ENCODE results near the gene MAD1L1.

MAD1L1 gene

GRCh38 chr7:1952169-1952760 is 280.5 kb downstream of the MAD1L1 start:
- CTCF ChIA-PET, result no interaction called here
- H3K36me3 ChIP-seq (ENCODE audit: control insufficient read depth in 4 of 4, insufficient read depth in 4 of 4, low read length in 3 of 4), result peaks cover 2 to 21% (median 6%) of the 10 kb centered on the region in 4 experiments
- POLR2A ChIA-PET, result no interaction called here
- 98% methylated on average over 26 of the region's 28 CpGs for WGBS (ENCODE audit: insufficient coverage)
- H3K4me1 ChIP-seq (ENCODE audit: control extremely low read depth in 1 of 4, control insufficient read depth in 4 of 4, insufficient read depth in 4 of 4, low read length in 3 of 4), result peaks cover 0 to 16% (median 12%) of the 10 kb centered on the region in 4 experiments
- no peaks in the 10 kb centered on the region for H3K9me3 ChIP-seq (ENCODE audit: control extremely low read depth in 1 of 5, control insufficient read depth in 4 of 5, insufficient read depth in 2 of 5, low read depth in 1 of 5, low read length in 4 of 5)
- H3K4me3 ChIP-seq (ENCODE audit: control insufficient read depth in 1 of 7, extremely low read depth in 1 of 7, insufficient read depth in 4 of 7, low read depth in 2 of 7, low read length in 6 of 7), result no peak overlapping the region
- H3K27ac ChIP-seq (ENCODE audit: insufficient read depth in 1 of 2, low read depth in 1 of 2, low read length in 2 of 2, poor library complexity in 1 of 2, severe bottlenecking in 2 of 2), result no peak overlapping the region
- DNase-seq, result no peak
- H3K27me3 ChIP-seq (replicated peaks in 2 of 5; ENCODE audit: control insufficient read depth in 4 of 5, insufficient read depth in 5 of 5, low read length in 4 of 5), result no peaks in the 10 kb centered on the region

GRCh38 chr7:1951600-1951999 is 281.1 kb downstream of the MAD1L1 start:
- H3K27me3 ChIP-seq (replicated peaks in 2 of 5; ENCODE audit: control insufficient read depth in 4 of 5, insufficient read depth in 5 of 5, low read length in 4 of 5), result no peaks in the 10 kb centered on the region
- ChIA-PET CTCF (no interaction called here), POLR2A (no interaction called here)
- peaks cover 2 to 15% (median 5%) of the 10 kb centered on the region in 4 experiments for H3K36me3 ChIP-seq (ENCODE audit: control insufficient read depth in 4 of 4, insufficient read depth in 4 of 4, low read length in 3 of 4)
- H3K9me3 ChIP-seq (ENCODE audit: control extremely low read depth in 1 of 5, control insufficient read depth in 4 of 5, insufficient read depth in 2 of 5, low read depth in 1 of 5, low read length in 4 of 5), result no peaks in the 10 kb centered on the region
- DNase-seq, result no peak
- peaks cover 0 to 16% (median 12%) of the 10 kb centered on the region in 4 experiments for H3K4me1 ChIP-seq (ENCODE audit: control extremely low read depth in 1 of 4, control insufficient read depth in 4 of 4, insufficient read depth in 4 of 4, low read length in 3 of 4)
- H3K27ac ChIP-seq (ENCODE audit: insufficient read depth in 1 of 2, low read depth in 1 of 2, low read length in 2 of 2, poor library complexity in 1 of 2, severe bottlenecking in 2 of 2), result no peak overlapping the region
- H3K4me3 ChIP-seq (ENCODE audit: control insufficient read depth in 1 of 7, extremely low read depth in 1 of 7, insufficient read depth in 4 of 7, low read depth in 2 of 7, low read length in 6 of 7), result no peak overlapping the region
- WGBS (ENCODE audit: insufficient coverage), result 91% methylated on average over 17 of the region's 17 CpGs

GRCh38 chr7:1951159-1951536 is 281.6 kb downstream of the MAD1L1 start:
- DNase-seq, result peak in 2 of 3 donors; percentile 55 to 72
- Histone ChIP-seq H3K27ac (ENCODE audit: insufficient read depth in 1 of 2, low read depth in 1 of 2, low read length in 2 of 2, poor library complexity in 1 of 2, severe bottlenecking in 2 of 2) (no peak overlapping the region), H3K4me3 (ENCODE audit: control insufficient read depth in 1 of 7, extremely low read depth in 1 of 7, insufficient read depth in 4 of 7, low read depth in 2 of 7, low read length in 6 of 7) (no peak overlapping the region), H3K4me1 (ENCODE audit: control extremely low read depth in 1 of 4, control insufficient read depth in 4 of 4, insufficient read depth in 4 of 4, low read length in 3 of 4) (peaks cover 0 to 16% (median 12%) of the 10 kb centered on the region in 4 experiments), H3K9me3 (ENCODE audit: control extremely low read depth in 1 of 5, control insufficient read depth in 4 of 5, insufficient read depth in 2 of 5, low read depth in 1 of 5, low read length in 4 of 5) (no peaks in the 10 kb centered on the region), H3K36me3 (ENCODE audit: control insufficient read depth in 4 of 4, insufficient read depth in 4 of 4, low read length in 3 of 4) (peaks cover 1 to 13% (median 3%) of the 10 kb centered on the region in 4 experiments), H3K27me3 (replicated peaks in 2 of 5; ENCODE audit: control insufficient read depth in 4 of 5, insufficient read depth in 5 of 5, low read length in 4 of 5) (no peaks in the 10 kb centered on the region)
- ChIA-PET POLR2A (no interaction called here), CTCF (no interaction called here)
- WGBS (ENCODE audit: insufficient coverage), result 27% methylated on average over 9 of the region's 10 CpGs

- peaks cover 0 to 17% (median 3%) of the 10 kb centered on the region in 4 experiments for H3K36me3 ChIP-seq (ENCODE audit: control insufficient read depth in 4 of 4, insufficient read depth in 4 of 4, low read length in 3 of 4)
- CTCF ChIA-PET, result interaction anchor here (1.1 kb wide), 1 partner anchor 19 kb away, joined by 3 read pairs; no protein-coding TSS in a partner anchor
- H3K27me3 ChIP-seq (replicated peaks in 2 of 5; ENCODE audit: control insufficient read depth in 4 of 5, insufficient read depth in 5 of 5, low read length in 4 of 5), result no peaks in the 10 kb centered on the region
- POLR2A ChIA-PET, result no interaction called here
- no peaks in the 10 kb centered on the region for H3K9me3 ChIP-seq (ENCODE audit: control extremely low read depth in 1 of 5, control insufficient read depth in 4 of 5, insufficient read depth in 2 of 5, low read depth in 1 of 5, low read length in 4 of 5)
- peaks cover 0 to 16% (median 12%) of the 10 kb centered on the region in 4 experiments for H3K4me1 ChIP-seq (ENCODE audit: control extremely low read depth in 1 of 4, control insufficient read depth in 4 of 4, insufficient read depth in 4 of 4, low read length in 3 of 4)
- no peak overlapping the region for H3K4me3 ChIP-seq (ENCODE audit: control insufficient read depth in 1 of 7, extremely low read depth in 1 of 7, insufficient read depth in 4 of 7, low read depth in 2 of 7, low read length in 6 of 7)
- WGBS (ENCODE audit: insufficient coverage), result 84% methylated on average over 20 of the region's 26 CpGs
- H3K27ac ChIP-seq (ENCODE audit: insufficient read depth in 1 of 2, low read depth in 1 of 2, low read length in 2 of 2, poor library complexity in 1 of 2, severe bottlenecking in 2 of 2), result no peak overlapping the region
- peak in 1 of 3 donors; percentile 18 for DNase-seq
Measured at GRCh38 chr7:1950452-1951158, 282.1 kb downstream of the MAD1L1 start.

GRCh38 chr7:1950066-1950451 is 282.7 kb downstream of the MAD1L1 start:
- Histone ChIP-seq H3K9me3 (ENCODE audit: control extremely low read depth in 1 of 5, control insufficient read depth in 4 of 5, insufficient read depth in 2 of 5, low read depth in 1 of 5, low read length in 4 of 5) (no peaks in the 10 kb centered on the region), H3K4me1 (ENCODE audit: control extremely low read depth in 1 of 4, control insufficient read depth in 4 of 4, insufficient read depth in 4 of 4, low read length in 3 of 4) (peaks cover 0 to 16% (median 12%) of the 10 kb centered on the region in 4 experiments), H3K27me3 (replicated peaks in 2 of 5; ENCODE audit: control insufficient read depth in 4 of 5, insufficient read depth in 5 of 5, low read length in 4 of 5) (no peaks in the 10 kb centered on the region), H3K36me3 (ENCODE audit: control insufficient read depth in 4 of 4, insufficient read depth in 4 of 4, low read length in 3 of 4) (peaks cover 0 to 17% (median 3%) of the 10 kb centered on the region in 4 experiments), H3K27ac (ENCODE audit: insufficient read depth in 1 of 2, low read depth in 1 of 2, low read length in 2 of 2, poor library complexity in 1 of 2, severe bottlenecking in 2 of 2) (no peak overlapping the region), H3K4me3 (ENCODE audit: control insufficient read depth in 1 of 7, extremely low read depth in 1 of 7, insufficient read depth in 4 of 7, low read depth in 2 of 7, low read length in 6 of 7) (no peak overlapping the region)
- ChIA-PET POLR2A (no interaction called here), CTCF (interaction anchor here (1.0 to 1.1 kb wide), 2 partner anchors 20 to 191 kb away, joined by 3 read pairs; no protein-coding TSS in a partner anchor)
- 95% methylated on average over 16 of the region's 18 CpGs for WGBS (ENCODE audit: insufficient coverage)
- no peak for DNase-seq

GRCh38 chr7:1949681-1950055 is 283.1 kb downstream of the MAD1L1 start:
- H3K36me3 ChIP-seq (ENCODE audit: control insufficient read depth in 4 of 4, insufficient read depth in 4 of 4, low read length in 3 of 4), result peaks cover 0 to 17% (median 3%) of the 10 kb centered on the region in 4 experiments
- no peak overlapping the region for H3K27ac ChIP-seq (ENCODE audit: insufficient read depth in 1 of 2, low read depth in 1 of 2, low read length in 2 of 2, poor library complexity in 1 of 2, severe bottlenecking in 2 of 2)
- 64% methylated on average over 15 of the region's 15 CpGs for WGBS (ENCODE audit: insufficient coverage)
- no peaks in the 10 kb centered on the region for H3K27me3 ChIP-seq (replicated peaks in 2 of 5; ENCODE audit: control insufficient read depth in 4 of 5, insufficient read depth in 5 of 5, low read length in 4 of 5)
- no peaks in the 10 kb centered on the region for H3K9me3 ChIP-seq (ENCODE audit: control extremely low read depth in 1 of 5, control insufficient read depth in 4 of 5, insufficient read depth in 2 of 5, low read depth in 1 of 5, low read length in 4 of 5)
- ChIA-PET CTCF (interaction anchor here (1.0 to 1.1 kb wide), 2 partner anchors 20 to 191 kb away, joined by 3 read pairs; no protein-coding TSS in a partner anchor), POLR2A (no interaction called here)
- H3K4me3 ChIP-seq (ENCODE audit: control insufficient read depth in 1 of 7, extremely low read depth in 1 of 7, insufficient read depth in 4 of 7, low read depth in 2 of 7, low read length in 6 of 7), result no peak overlapping the region
- peaks cover 0 to 16% (median 13%) of the 10 kb centered on the region in 4 experiments for H3K4me1 ChIP-seq (ENCODE audit: control extremely low read depth in 1 of 4, control insufficient read depth in 4 of 4, insufficient read depth in 4 of 4, low read length in 3 of 4)
- DNase-seq, result no peak

Measured in common myeloid progenitor, CD34-positive (primary cell).